Cardiac fibroblast (primary cell): Measurements from ENCODE around the gene TMEM121.

ENCODE experiments used
- DNase-seq, 2 donors: peaks; one replicate each; pipeline versions ENCODE4 v3.0.0 to v3.0.0-alpha.2; 2010; ENCODE audit warnings: low read depth in 2 of 2
- H3K4me3 ChIP-seq, 2 donors: replicated peaks in 1 of 2; 1 replicate in 1 of 2; 2 replicates in 1 of 2; pipeline ENCODE4 v1.5.1; 2011; ENCODE audit warnings: low read depth in 2 of 2, low read length in 2 of 2, mild to moderate bottlenecking in 2 of 2, moderate library complexity in 1 of 2
- TF ChIP-seq, protein P1 (sequence below): IDR thresholded peaks from one replicate; pipeline ENCODE4 v1.5.1; 2011; ENCODE audit warnings: low read depth, mild to moderate bottlenecking, low read length, inconsistent platforms

Gene TMEM121

DNA sequence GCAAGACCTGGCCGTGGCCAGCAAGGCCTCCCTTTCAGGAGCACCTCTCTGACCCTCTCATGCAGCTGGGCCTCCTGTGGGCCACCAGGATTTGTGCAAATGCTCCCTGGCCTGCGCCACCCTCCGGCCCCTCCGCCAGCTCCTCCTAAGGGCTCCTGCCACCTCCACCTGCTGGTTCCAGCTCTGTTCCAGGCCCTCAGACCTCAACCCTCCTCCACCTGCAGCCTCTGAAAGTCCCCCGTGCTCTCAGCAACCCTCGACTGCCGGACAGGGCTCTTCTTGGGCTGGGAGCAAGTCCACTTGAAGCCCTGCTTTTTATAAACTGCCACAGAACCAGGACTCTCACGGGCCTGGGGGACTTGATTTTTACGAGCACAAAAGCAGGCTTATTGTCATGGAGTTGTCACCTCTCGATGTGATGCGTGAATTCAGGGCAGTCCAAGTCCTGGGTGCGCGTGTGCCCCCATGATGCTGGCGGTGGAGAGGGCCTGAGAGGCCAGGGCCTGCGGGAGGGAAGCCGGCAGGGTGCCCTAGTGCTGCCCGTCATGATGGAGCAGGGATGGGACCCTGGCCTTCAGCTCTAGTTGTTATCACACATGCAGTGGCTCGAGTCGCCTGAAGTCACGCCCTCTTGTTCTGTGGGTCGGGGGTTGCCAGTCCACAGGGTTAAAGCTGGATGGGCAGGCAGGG lies 26.2 kb upstream of the TMEM121 start:
- TF ChIP-seq, protein P1, sequence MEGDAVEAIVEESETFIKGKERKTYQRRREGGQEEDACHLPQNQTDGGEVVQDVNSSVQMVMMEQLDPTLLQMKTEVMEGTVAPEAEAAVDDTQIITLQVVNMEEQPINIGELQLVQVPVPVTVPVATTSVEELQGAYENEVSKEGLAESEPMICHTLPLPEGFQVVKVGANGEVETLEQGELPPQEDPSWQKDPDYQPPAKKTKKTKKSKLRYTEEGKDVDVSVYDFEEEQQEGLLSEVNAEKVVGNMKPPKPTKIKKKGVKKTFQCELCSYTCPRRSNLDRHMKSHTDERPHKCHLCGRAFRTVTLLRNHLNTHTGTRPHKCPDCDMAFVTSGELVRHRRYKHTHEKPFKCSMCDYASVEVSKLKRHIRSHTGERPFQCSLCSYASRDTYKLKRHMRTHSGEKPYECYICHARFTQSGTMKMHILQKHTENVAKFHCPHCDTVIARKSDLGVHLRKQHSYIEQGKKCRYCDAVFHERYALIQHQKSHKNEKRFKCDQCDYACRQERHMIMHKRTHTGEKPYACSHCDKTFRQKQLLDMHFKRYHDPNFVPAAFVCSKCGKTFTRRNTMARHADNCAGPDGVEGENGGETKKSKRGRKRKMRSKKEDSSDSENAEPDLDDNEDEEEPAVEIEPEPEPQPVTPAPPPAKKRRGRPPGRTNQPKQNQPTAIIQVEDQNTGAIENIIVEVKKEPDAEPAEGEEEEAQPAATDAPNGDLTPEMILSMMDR = no peak
- no peak for DNase-seq

DNA sequence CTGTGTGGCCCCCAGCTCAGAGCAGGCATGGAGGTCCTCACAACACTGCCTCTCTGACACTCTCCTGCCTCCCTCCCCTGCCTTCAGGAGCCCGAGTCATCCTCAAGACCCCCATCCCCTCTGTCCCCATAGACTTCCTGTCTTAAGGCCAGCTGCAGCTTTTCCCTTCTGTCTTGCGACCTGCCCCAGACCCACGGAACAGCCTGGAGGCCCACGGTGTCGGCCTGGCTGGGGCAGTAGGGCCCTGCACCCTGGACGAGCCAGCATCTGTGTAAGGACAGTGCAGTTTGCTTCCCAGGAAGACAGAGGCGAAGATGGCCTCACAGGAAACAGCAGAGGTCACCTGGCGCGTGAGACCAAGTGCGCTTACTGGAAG lies 25.7 kb upstream of the TMEM121 start:
- TF ChIP-seq, protein P1 = no peak
- no peak for DNase-seq
- H3K4me3 ChIP-seq = no peak overlapping the region

More for the DNA sequence above, 26.2 kb upstream of the TMEM121 start:
- no peak overlapping the region for H3K4me3 ChIP-seq

- TF ChIP-seq, protein P1 = no peak
- DNase-seq = no peak
- H3K4me3 ChIP-seq = no peak overlapping the region
Observed at GRCh38 chr14:105501504-105502291, 24.7 kb upstream of the TMEM121 start.

DNA sequence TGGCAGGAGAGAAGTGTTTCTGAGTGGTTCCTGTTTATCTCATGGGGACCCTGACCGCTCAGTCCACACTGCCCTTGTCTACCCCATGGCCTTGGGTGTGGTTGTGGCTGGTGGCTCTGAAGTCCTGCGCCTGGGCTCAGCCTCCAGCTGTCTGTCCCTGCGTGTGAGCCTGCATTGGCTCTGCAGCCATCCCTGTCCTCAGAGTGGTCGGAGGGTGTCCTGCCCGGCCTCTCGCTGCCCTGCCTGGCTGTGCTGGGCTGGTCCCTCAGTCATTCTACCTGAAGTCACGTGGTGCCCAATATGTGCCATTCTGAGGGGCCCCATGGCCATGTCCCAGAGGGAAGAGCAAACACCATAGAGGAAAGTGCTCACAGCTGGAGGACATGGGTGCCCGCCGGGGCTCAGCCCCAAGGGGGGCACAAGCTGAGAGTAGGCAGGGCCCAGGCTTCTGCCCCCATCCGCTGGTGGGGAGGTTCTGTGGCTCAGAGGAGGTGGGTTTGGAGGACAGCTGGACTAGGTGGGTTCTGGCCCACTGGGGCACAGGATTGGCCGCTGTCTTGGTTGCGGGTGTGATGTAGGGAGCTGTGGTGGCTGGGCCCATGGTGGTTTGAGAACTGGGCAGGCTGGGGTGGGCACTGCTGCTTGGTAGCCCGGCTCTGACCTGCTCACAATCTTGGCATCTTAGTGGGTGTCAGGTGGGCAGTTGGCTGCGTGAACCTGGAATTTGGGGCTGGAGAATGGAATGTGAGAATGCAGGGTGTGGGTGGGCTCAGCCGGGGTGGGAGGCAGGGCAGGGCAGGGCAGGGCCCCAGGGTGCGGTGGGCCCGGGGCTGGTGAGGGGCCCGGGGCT lies 23.7 kb upstream of the TMEM121 start:
- no peak overlapping the region for H3K4me3 ChIP-seq
- DNase-seq = no peak
- TF ChIP-seq, protein P1 = no peak

- no peak for DNase-seq
- H3K4me3 ChIP-seq = no peak overlapping the region
- TF ChIP-seq, protein P1 = no peak
Observed at GRCh38 chr14:105503296-105503640, 23.1 kb upstream of the TMEM121 start.

DNA sequence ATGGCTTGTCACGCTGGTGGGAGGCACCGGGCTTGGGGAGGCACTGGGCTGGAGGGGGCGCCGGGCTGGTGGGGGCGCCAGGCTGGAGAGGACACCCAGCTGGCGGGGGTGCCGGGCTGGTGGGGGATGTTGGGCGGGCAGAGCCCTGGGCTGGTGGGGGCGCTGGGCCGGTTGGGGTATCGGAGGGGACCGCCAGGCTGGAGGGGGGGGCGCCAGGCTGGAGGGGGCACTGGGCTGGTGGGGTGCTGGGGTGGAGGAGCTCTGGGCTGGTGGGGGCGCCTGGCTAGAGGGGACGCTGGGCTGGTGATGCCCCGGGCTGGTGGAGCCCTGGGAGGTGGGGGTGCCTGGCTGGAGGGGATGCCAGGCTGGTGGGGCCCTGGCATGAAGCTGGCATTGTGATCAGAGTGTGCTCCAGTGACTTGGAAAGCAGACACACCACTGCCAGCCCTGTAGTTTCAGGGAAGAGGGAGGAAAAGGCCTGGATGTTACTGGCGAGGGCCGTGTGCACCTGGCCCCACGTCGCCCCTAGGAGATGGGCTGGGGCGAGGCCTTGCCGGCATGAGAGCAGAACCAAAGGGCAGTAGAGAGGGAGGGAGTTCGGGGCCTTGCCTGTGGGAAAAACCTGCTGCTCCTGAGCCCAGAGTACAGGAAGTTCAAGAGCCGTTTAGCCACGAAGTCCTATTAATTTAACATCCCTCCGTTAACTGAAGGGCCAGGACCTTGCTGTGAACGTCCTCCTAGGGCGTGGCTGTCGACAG lies 22.3 kb upstream of the TMEM121 start:
- no peak for DNase-seq
- TF ChIP-seq, protein P1 = no peak
- H3K4me3 ChIP-seq = no peak overlapping the region
